Activated CD4-positive, alpha-beta memory T cell treated with anti-CD3 and anti-CD28 coated beads, Interleukin-2, amount 10 ng/mL, durations not matched to agents 7 days and 5 days (primary cell): Measurements from ENCODE around the gene DDX53. TPM values are rescaled to one million over a fixed set of nuclear protein-coding genes. Genes with fewer than 3 reads are reported as not detected.

Experiments used
- CTCF ChIA-PET: fragments of 350-600 bp; sonication (Branson Sonifier 250); formaldehyde crosslinking; loops from one replicate; lab custom pipeline; 2021; ENCODE audit warnings: antibody characterized with exemption, inconsistent platforms; lab: Charles Lee
- POLR2A ChIA-PET: fragments of 350-600 bp; sonication (Branson Sonifier 250); formaldehyde crosslinking; loops from one replicate; lab custom pipeline; 2021; ENCODE audit warnings: antibody characterized with exemption; lab: Charles Lee
- DNase-seq: peaks from one replicate; pipeline ENCODE4 v3.0.0-alpha.2; 2020
- H3K27ac Mint-ChIP-seq: one replicate; pipeline ENCODE4 v1.8.0; 2021; ENCODE audit warnings: mild to moderate bottlenecking, mixed read lengths
- H3K27me3 Mint-ChIP-seq: one replicate; pipeline ENCODE4 v1.8.0; 2021; ENCODE audit warnings: mixed read lengths
- H3K36me3 Mint-ChIP-seq: one replicate; pipeline ENCODE4 v1.8.0; 2021; ENCODE audit warnings: low read depth, mixed read lengths
- H3K4me1 Mint-ChIP-seq: one replicate; pipeline ENCODE4 v1.8.0; 2021; ENCODE audit warnings: mixed read lengths
- H3K4me3 Mint-ChIP-seq: one replicate; pipeline ENCODE4 v1.8.0; 2021; ENCODE audit warnings: mild to moderate bottlenecking, mixed read lengths
- H3K9me3 Mint-ChIP-seq: one replicate; pipeline ENCODE4 v1.8.0; 2021; ENCODE audit warnings: mixed read lengths
- total RNA-seq, 2 experiments: library from RNA; stranded (reverse); gene quantifications; one replicate each; pipeline ENCODE4 v1.2.3, GENCODE V29; 2021

The DDX53 gene
- total RNA-seq, 2 experiments from 2014 or later = not detected

- Mint-ChIP-seq H3K36me3 (no peaks in the 10 kb centered on the region), H3K9me3 (no peaks in the 10 kb centered on the region), H3K27ac (no peak overlapping the region), H3K4me3 (no peak overlapping the region), H3K27me3 (no peaks in the 10 kb centered on the region), H3K4me1 (no peaks in the 10 kb centered on the region)
- no peak for DNase-seq
- CTCF ChIA-PET = no interaction called here
- POLR2A ChIA-PET = no interaction called here
These were observed 3.4 kb downstream of the DDX53 start for GRCh38 chrX:23003116-23003515.

DNA sequence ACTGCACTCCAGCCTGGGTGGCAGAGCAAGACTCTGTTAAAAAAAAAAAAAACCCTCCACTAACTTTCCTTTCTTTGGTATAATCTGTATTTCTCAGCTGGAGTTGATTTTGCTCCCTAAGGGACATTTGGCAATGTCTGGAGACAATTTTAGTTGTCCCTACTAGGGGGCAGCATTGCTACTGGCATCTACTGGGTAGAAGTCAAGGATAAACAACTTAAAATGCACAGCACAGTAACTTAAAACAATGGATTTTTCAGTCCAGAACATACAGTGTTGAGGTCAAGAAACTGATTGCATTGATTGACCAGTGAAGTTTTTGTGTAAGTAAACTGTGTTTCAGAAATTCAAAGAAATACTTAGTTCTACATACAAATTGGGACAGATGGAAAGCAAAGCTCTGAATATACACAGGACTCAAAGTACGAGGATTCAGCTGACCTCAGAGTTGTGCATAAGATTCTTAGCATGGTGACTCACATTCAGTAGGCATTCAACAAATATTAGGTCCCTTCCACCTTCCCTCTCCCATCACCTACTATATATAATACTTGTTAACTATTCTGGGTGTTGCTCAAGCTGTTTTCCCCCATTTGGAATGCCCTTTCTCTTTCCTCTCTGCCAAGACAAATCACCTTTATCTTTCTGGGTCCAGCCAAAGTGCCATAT lies 8.8 kb downstream of the DDX53 start:
- Mint-ChIP-seq H3K4me3 (no peak overlapping the region), H3K27ac (no peak overlapping the region), H3K36me3 (no peaks in the 10 kb centered on the region), H3K27me3 (no peaks in the 10 kb centered on the region), H3K9me3 (no peaks in the 10 kb centered on the region), H3K4me1 (no peaks in the 10 kb centered on the region)
- ChIA-PET CTCF (no interaction called here), POLR2A (no interaction called here)
- no peak for DNase-seq

GRCh38 chrX:23012162-23012561 lies 12.4 kb downstream of the DDX53 start:
- Mint-ChIP-seq H3K9me3 (no peaks in the 10 kb centered on the region), H3K4me3 (no peak overlapping the region), H3K4me1 (no peaks in the 10 kb centered on the region), H3K27me3 (no peaks in the 10 kb centered on the region), H3K36me3 (no peaks in the 10 kb centered on the region), H3K27ac (no peak overlapping the region)
- DNase-seq = no peak
- POLR2A ChIA-PET = no interaction called here
- CTCF ChIA-PET = no interaction called here

DNA sequence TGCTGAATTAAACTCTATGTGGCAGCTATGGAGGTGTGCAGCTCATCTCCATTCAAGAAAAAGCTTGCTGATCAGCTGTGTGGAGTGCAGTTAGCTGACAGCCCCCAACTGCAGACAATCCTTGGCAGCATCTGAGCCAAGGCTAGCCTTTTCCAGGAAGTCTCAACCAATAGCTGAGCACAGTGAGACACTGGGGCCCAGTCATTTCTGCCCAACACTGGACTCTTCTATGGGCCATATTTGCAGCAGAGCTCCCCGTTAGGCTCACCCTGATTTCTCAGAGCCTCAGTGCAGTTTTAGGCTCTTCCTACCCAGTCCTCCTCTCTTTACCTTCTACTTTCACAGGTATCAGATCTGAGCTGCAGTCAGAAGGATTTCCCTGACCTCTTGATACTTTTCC lies 12.9 kb downstream of the DDX53 start:
- POLR2A ChIA-PET = no interaction called here
- no peaks in the 10 kb centered on the region for H3K27me3 Mint-ChIP-seq
- H3K9me3 Mint-ChIP-seq = no peaks in the 10 kb centered on the region
- CTCF ChIA-PET = no interaction called here
- no peak overlapping the region for H3K4me3 Mint-ChIP-seq
- no peaks in the 10 kb centered on the region for H3K36me3 Mint-ChIP-seq
- no peaks in the 10 kb centered on the region for H3K4me1 Mint-ChIP-seq
- DNase-seq = no peak
- H3K27ac Mint-ChIP-seq = no peak overlapping the region

DNA sequence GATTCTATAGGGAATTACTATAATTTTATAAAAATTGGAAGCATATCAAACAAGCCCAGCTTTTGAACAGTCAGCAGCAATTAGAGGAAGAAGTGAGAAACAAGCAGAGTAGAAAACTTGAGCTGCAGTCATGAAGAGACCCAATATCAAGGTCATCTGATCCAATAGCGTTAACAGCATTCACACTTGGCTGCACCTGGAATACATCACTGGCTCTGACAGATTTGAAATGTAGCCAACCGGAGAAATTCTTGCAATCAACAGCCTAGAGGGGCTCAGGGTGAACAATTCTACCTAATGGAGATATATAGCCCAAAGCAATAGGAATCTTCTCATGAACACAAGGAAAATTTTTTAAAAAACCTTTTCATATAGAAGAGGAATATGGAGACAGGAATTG lies 13.6 kb downstream of the DDX53 start:
- Mint-ChIP-seq H3K27ac (no peak overlapping the region), H3K27me3 (no peaks in the 10 kb centered on the region), H3K4me1 (no peaks in the 10 kb centered on the region), H3K9me3 (no peaks in the 10 kb centered on the region), H3K36me3 (no peaks in the 10 kb centered on the region), H3K4me3 (no peak overlapping the region)
- POLR2A ChIA-PET = no interaction called here
- DNase-seq = no peak
- CTCF ChIA-PET = no interaction called here

GRCh38 chrX:23031600-23031999 lies 31.8 kb downstream of the DDX53 start:
- H3K4me3 Mint-ChIP-seq = no peak overlapping the region
- no peaks in the 10 kb centered on the region for H3K4me1 Mint-ChIP-seq
- peaks cover 3% of the 10 kb centered on the region for H3K9me3 Mint-ChIP-seq
- CTCF ChIA-PET = no interaction called here
- POLR2A ChIA-PET = no interaction called here
- DNase-seq = no peak
- H3K27me3 Mint-ChIP-seq = no peaks in the 10 kb centered on the region
- H3K36me3 Mint-ChIP-seq = no peaks in the 10 kb centered on the region
- H3K27ac Mint-ChIP-seq = no peak overlapping the region

DNA sequence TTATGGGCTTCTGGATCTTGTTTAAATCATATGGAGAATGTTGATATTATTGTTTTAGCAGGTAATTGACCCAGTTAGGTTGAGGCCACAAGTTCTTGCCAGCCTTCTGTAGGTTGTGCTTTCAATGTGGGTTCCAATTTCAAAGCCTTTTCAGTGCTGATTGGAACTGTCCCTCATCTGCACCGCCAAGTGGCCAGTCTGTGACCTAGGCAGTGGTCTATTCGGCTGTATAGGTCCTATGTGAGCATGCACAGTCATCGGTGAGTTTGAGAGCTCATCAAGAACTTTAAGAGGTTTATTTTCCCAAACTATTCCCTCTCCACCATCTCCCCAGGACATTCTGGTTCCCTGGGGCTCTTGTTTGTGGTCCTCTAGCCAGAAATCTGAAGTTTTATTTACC lies 35.7 kb downstream of the DDX53 start:
- Mint-ChIP-seq H3K27me3 (no peaks in the 10 kb centered on the region), H3K4me3 (no peak overlapping the region), H3K27ac (no peak overlapping the region), H3K4me1 (no peaks in the 10 kb centered on the region), H3K9me3 (peaks cover 3% of the 10 kb centered on the region), H3K36me3 (no peaks in the 10 kb centered on the region)
- ChIA-PET CTCF (no interaction called here), POLR2A (no interaction called here)
- no peak for DNase-seq

- Mint-ChIP-seq H3K36me3 (no peaks in the 10 kb centered on the region), H3K9me3 (no peaks in the 10 kb centered on the region)
- POLR2A ChIA-PET = no interaction called here
These were observed 46.7 kb downstream of the DDX53 start for GRCh38 chrX:23046443-23046842.

DNA sequence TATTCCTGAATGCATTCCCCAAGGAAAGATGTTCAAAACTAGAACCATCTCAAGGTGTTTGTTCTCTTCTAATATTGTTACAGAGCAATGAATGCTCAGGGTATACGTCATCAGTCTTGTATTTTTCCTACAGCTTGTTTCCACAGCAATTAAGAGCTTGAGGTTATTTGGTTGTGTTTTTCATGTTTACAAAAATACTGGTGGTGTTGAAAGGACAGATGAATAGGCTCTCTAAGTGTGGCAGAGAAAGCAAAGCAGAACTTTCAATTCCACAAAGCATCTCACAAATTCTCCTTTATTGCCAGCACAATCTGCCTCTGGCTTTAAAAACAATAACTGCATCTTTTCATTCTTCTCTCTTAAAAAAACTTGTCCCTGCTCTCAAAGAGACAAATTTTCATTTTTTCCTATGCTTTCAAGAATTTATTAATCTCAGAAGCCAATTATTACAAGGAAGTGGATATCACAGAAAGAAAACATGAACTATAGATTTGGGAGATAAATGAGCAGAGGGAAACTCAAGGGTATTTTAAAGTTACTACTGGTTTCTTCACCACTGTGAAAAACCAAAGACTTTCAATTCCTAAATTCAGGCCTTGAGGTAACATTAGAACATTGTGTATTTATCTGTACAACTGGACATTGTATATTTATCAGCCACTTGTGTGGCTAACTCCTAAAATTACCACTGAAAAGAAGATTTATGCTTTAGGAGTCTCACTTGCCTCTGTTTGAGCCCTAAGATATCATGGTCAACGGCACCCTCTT lies 49.2 kb downstream of the DDX53 start:
- Mint-ChIP-seq H3K27me3 (no peaks in the 10 kb centered on the region), H3K36me3 (no peaks in the 10 kb centered on the region), H3K27ac (no peak overlapping the region), H3K4me3 (no peak overlapping the region), H3K4me1 (no peaks in the 10 kb centered on the region), H3K9me3 (no peaks in the 10 kb centered on the region)
- POLR2A ChIA-PET = no interaction called here
- no peak for DNase-seq
- CTCF ChIA-PET = no interaction called here

More at GRCh38 chrX:23046443-23046842, 46.7 kb downstream of the DDX53 start:
- no peak overlapping the region for H3K27ac Mint-ChIP-seq
- no peaks in the 10 kb centered on the region for H3K4me1 Mint-ChIP-seq
- no peak for DNase-seq
- no peak overlapping the region for H3K4me3 Mint-ChIP-seq
- H3K27me3 Mint-ChIP-seq = no peaks in the 10 kb centered on the region
- CTCF ChIA-PET = no interaction called here

- POLR2A ChIA-PET = no interaction called here
- no peaks in the 10 kb centered on the region for H3K27me3 Mint-ChIP-seq
- DNase-seq = no peak
- no peak overlapping the region for H3K4me3 Mint-ChIP-seq
- no peaks in the 10 kb centered on the region for H3K9me3 Mint-ChIP-seq
- CTCF ChIA-PET = no interaction called here
- H3K27ac Mint-ChIP-seq = no peak overlapping the region
- no peaks in the 10 kb centered on the region for H3K36me3 Mint-ChIP-seq
- no peaks in the 10 kb centered on the region for H3K4me1 Mint-ChIP-seq
These were observed 52.6 kb downstream of the DDX53 start for GRCh38 chrX:23052324-23052723.
